DOHH2 (cell line): Measurements from ENCODE around the gene RNF130.

Experiments
- H3F3A ChIP-seq: fragments of 200-600 bp; sonication (generic), shearing (Covaris generic); 2 replicates; pipeline ENCODE4 v1.6.0; 2016; ENCODE audit warnings: antibody characterized with exemption, mild to moderate bottlenecking; ENCODE audit not compliant: control insufficient read depth, insufficient read depth
- H3K27ac ChIP-seq: fragments of 200-600 bp; sonication (generic); 2 replicates; pipeline ENCODE4 v1.5.1; 2014; ENCODE audit warnings: low read depth, mild to moderate bottlenecking, low read length, moderate library complexity
- H3K27me3 ChIP-seq: fragments of 200-600 bp; sonication (generic); 2 replicates; pipeline ENCODE4 v1.6.1; 2014; ENCODE audit warnings: mild to moderate bottlenecking, low read length, mixed read lengths; ENCODE audit not compliant: control insufficient read depth
- H3K36me3 ChIP-seq: fragments of 200-600 bp; sonication (generic); 2 replicates; pipeline ENCODE4 v1.6.1; 2014; ENCODE audit warnings: mild to moderate bottlenecking, low read length, moderate library complexity, mixed read lengths; ENCODE audit not compliant: control insufficient read depth
- H3K4me1 ChIP-seq: fragments of 200-600 bp; sonication (generic); 2 replicates; pipeline ENCODE4 v1.6.1; 2014; ENCODE audit warnings: mild to moderate bottlenecking, low read length, mixed read lengths; ENCODE audit not compliant: control insufficient read depth
- H3K4me2 ChIP-seq: fragments of 200-600 bp; sonication (generic); 2 replicates; pipeline ENCODE4 v1.6.0; 2014; ENCODE audit warnings: mild to moderate bottlenecking, low read length, moderate library complexity
- H3K4me3 ChIP-seq: fragments of 200-600 bp; sonication (generic); 2 replicates; pipeline ENCODE4 v1.5.1; 2014; ENCODE audit warnings: mild to moderate bottlenecking, low read length, mixed read lengths
- H3K79me2 ChIP-seq: fragments of 200-600 bp; sonication (generic); 2 replicates; pipeline ENCODE4 v1.6.1; 2014; ENCODE audit warnings: mild to moderate bottlenecking, low read length, mixed read lengths; ENCODE audit not compliant: control insufficient read depth
- H3K9me2 ChIP-seq: fragments of 200-600 bp; sonication (generic); replicated peaks from 2 replicates; pipeline ENCODE4 v1.6.1; 2014; ENCODE audit warnings: mild to moderate bottlenecking, low read length, mixed read lengths; ENCODE audit not compliant: control insufficient read depth
- H3K9me3 ChIP-seq: fragments of 200-600 bp; sonication (generic); 2 replicates; pipeline ENCODE4 v1.6.1; 2014; ENCODE audit warnings: antibody characterized with exemption, low read length, mixed read lengths; ENCODE audit not compliant: control insufficient read depth, insufficient read depth
- H4K20me1 ChIP-seq: fragments of 200-600 bp; sonication (generic); 2 replicates; pipeline ENCODE4 v1.6.0; 2014; ENCODE audit warnings: low read depth, mild to moderate bottlenecking, antibody characterized with exemption, low read length, moderate library complexity; ENCODE audit not compliant: control insufficient read depth, insufficient read depth
- EZH2phosphoT487 ChIP-seq: fragments of 200-600 bp; sonication (generic); IDR thresholded peaks from 2 replicates; pipeline ENCODE4 v1.6.1; 2017; ENCODE audit warnings: borderline replicate concordance, mild to moderate bottlenecking, antibody characterized with exemption, low read length, moderate library complexity, mixed read lengths
- TF ChIP-seq, protein P1 (sequence below): fragments of 200-600 bp; sonication (generic); IDR thresholded peaks from one replicate; pipeline ENCODE4 v1.5.1; 2014; ENCODE audit warnings: antibody characterized with exemption, mild to moderate bottlenecking, low read depth, low read length; ENCODE audit not compliant: poor library complexity, severe bottlenecking

The RNF130 gene

DNA sequence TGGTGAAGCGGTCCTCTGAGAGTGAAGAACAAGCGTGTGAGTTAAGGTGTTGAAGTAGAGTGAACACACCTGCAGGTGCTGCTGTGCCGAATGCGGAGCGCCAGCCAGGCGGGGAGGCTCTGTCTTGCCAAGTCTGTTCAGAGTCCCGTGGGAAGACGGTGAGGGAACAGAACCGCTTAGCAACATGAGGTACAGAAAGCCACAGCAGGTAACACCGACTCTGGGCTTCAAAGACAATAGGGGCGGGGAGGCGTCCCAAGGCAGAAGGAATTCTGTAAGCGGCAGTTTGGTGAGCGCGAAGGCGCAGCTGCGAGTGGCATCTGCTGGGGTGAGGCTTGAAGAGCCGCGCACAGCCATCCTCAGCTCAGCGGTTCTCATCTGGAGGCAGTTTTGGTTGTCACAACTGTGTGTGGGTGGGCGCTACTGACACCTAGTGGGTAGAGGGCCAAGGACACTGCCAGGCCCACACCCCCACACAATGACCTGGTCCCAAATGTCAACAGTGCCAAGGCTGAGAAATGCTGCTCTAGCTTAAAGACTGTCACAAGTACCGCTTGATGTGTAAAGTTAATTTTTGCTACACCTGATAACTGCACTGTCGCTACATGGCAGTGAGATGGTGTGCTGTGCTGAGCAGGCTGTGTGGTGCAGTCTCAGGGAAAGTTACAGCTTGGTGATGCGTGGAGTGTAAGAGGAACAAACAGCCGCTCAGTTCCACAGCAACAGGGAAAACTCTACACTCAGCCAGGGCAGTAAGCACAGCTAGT is 96.4 kb downstream of the RNF130 start:
- no peak overlapping the region for H3K4me2 ChIP-seq
- H3K79me2 ChIP-seq = no peaks in the 10 kb centered on the region
- H3F3A ChIP-seq = no peaks in the 10 kb centered on the region
- H4K20me1 ChIP-seq = no peaks in the 10 kb centered on the region
- no peaks in the 10 kb centered on the region for H3K9me3 ChIP-seq
- no peak overlapping the region for H3K27ac ChIP-seq
- H3K27me3 ChIP-seq = no peaks in the 10 kb centered on the region
- TF ChIP-seq EZH2phosphoT487 = no peak
- TF ChIP-seq, protein P1, sequence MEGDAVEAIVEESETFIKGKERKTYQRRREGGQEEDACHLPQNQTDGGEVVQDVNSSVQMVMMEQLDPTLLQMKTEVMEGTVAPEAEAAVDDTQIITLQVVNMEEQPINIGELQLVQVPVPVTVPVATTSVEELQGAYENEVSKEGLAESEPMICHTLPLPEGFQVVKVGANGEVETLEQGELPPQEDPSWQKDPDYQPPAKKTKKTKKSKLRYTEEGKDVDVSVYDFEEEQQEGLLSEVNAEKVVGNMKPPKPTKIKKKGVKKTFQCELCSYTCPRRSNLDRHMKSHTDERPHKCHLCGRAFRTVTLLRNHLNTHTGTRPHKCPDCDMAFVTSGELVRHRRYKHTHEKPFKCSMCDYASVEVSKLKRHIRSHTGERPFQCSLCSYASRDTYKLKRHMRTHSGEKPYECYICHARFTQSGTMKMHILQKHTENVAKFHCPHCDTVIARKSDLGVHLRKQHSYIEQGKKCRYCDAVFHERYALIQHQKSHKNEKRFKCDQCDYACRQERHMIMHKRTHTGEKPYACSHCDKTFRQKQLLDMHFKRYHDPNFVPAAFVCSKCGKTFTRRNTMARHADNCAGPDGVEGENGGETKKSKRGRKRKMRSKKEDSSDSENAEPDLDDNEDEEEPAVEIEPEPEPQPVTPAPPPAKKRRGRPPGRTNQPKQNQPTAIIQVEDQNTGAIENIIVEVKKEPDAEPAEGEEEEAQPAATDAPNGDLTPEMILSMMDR = peak; percentile 82
- peaks cover 19% of the 10 kb centered on the region for H3K4me1 ChIP-seq
- H3K36me3 ChIP-seq = no peaks in the 10 kb centered on the region
- no peaks in the 10 kb centered on the region for H3K9me2 ChIP-seq
- H3K4me3 ChIP-seq = no peak overlapping the region

DNA sequence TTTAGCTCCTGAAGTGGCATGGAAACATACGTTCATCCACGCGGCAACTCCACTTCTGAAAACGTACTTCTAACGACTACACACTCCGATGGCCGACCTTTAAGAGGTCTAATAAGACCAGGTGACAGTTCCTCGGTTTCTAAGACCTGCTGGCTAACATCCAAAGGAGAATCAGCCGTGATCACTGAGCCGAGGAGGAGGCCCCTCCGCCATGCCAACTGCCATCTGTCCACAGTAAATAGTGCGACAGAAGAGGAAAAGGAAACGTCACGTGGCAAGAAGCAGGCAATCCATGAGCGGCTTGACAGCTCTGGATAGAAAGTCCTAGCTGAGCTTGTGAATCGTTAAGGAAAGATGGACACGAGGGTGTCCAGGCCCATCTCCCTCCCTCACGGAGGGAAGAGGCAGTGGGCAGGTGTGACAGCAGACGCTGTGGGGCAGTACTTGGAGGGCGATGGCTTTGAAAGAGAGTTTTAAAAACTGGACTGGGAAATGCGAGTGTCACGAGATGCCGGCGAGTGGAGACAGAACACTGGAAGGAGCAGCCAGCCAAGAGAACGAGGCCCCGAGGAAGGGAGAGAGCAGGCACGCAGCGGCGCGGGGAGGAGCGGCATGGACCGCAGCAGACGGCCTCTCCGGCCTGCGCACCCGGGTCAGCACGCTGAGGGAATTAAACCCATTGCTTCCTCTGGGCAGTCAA is 97.2 kb downstream of the RNF130 start:
- Histone ChIP-seq H3K27me3 (no peaks in the 10 kb centered on the region), H3K9me3 (no peaks in the 10 kb centered on the region), H3K27ac (no peak overlapping the region), H3K4me2 (no peak overlapping the region), H3K4me1 (peaks cover 21% of the 10 kb centered on the region), H3K4me3 (no peak overlapping the region), H3K79me2 (no peaks in the 10 kb centered on the region), H3K9me2 (no peaks in the 10 kb centered on the region), H3F3A (no peaks in the 10 kb centered on the region), H3K36me3 (no peaks in the 10 kb centered on the region), H4K20me1 (no peaks in the 10 kb centered on the region)
- TF ChIP-seq, protein P1 = no peak
- TF ChIP-seq EZH2phosphoT487 = no peak

DNA sequence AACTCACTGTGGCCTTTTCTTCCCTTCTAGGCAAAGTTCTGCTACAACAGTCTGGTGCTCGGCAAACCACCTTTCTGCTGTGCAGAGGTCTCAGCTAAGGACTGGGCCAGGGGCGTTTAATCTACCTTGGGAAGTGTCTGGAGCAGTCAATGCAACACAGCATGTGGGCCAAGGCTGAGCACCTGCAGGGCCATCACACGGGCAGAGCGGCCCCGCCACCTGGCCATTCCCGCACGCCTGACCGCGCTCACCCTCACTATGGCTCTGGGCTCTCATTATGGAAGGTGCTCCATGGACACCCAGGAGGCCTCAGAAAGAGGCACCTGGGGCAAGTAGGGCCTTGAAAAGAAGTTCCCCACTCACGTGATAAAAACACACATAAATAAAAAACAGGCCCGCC is 98.2 kb downstream of the RNF130 start:
- no peak overlapping the region for H3K4me3 ChIP-seq
- no peaks in the 10 kb centered on the region for H3K79me2 ChIP-seq
- H3F3A ChIP-seq = no peaks in the 10 kb centered on the region
- H3K4me1 ChIP-seq = peaks cover 21% of the 10 kb centered on the region
- TF ChIP-seq EZH2phosphoT487 = no peak
- TF ChIP-seq, protein P1 = no peak
- no peaks in the 10 kb centered on the region for H3K27me3 ChIP-seq
- no peaks in the 10 kb centered on the region for H3K9me3 ChIP-seq
- H3K9me2 ChIP-seq = no peaks in the 10 kb centered on the region
- H4K20me1 ChIP-seq = no peaks in the 10 kb centered on the region
- no peak overlapping the region for H3K4me2 ChIP-seq
- no peak overlapping the region for H3K27ac ChIP-seq
- H3K36me3 ChIP-seq = no peaks in the 10 kb centered on the region
